Right lobe of liver (tissue), 6 donors: Measurements from ENCODE around the gene NAALADL2. TPM values are rescaled to one million over a fixed set of nuclear protein-coding genes. Genes with fewer than 3 reads are reported as not detected.

ENCODE experiments used
- ATAC-seq, 4 donors: fragments of 200-7000 bp; cut with Tn5 transposase; one replicate each; pipeline ENCODE4 v1.9.1; 2020; ENCODE audit warnings: mild to moderate bottlenecking in 4 of 4, moderate library complexity in 4 of 4
- DNase-seq, 3 donors: peaks; one replicate each; pipeline ENCODE4 v3.0.0-alpha.2; 2020
- H3K27ac ChIP-seq, 3 donors: fragments of 200-600 bp; one replicate each; pipeline ENCODE4 v1.8.0; 2022
- H3K27me3 ChIP-seq, 2 donors: fragments of 200-600 bp; one replicate each; pipeline ENCODE4 v1.8.0; 2022
- H3K36me3 ChIP-seq, 4 donors: fragments of 200-600 bp; sonication (generic) in 1 of 4; one replicate each; pipeline versions ENCODE4 v1.5.1 to v1.8.0; 2017 to 2022; ENCODE audit warnings: control low read depth in 1 of 4
- H3K4me1 ChIP-seq, 4 donors: fragments of 200-600 bp; sonication (generic) in 1 of 4; one replicate each; pipeline versions ENCODE4 v1.5.1 to v1.8.0; 2017 to 2022; ENCODE audit warnings: control low read depth in 1 of 4
- H3K4me3 ChIP-seq, 3 donors: fragments of 200-600 bp; one replicate each; pipeline ENCODE4 v1.8.0; 2022
- H3K9me3 ChIP-seq, 4 donors: fragments of 200-600 bp; sonication (generic) in 1 of 4; one replicate each; pipeline versions ENCODE4 v1.5.1 to v1.8.0; 2017 to 2022; ENCODE audit warnings: control low read depth in 1 of 4
- POLR2A ChIP-seq: fragments of 450-650 bp; IDR thresholded peaks from one replicate; pipeline ENCODE4 v1.6.1; 2017; ENCODE audit warnings: antibody characterized with exemption, mild to moderate bottlenecking
- WGBS: methylation state at CpG from one replicate; pipeline ENCODE4 v1.1.6; 2018; ENCODE audit warnings: low coverage, low lambda C conversion rate; ENCODE audit not compliant: insufficient coverage; ENCODE audit errors: missing lambda C conversion rate; 5-methylcytosine and 5-hydroxymethylcytosine counted together
- intact Hi-C, 2 donors: fragments of 100-400 bp; cut with DNase I; formaldehyde crosslinking; loops; one replicate each; pipeline versions ENCODE4 v1.11.2 to v1.14.1; 2022
- total RNA-seq, 6 experiments: library from RNA; depleted of rRNA in 2 of 6; stranded (reverse); fragments of >200 nt in 2 of 6; fragmentation: NEBNext Ultra II Directional in 3 of 6; extraction: Animal tissue kit (Norgen Biotek cat#: 25700) in 3 of 6; gene quantifications; one replicate each; pipeline versions ENCODE4 v1.1.0 to v1.2.4, GENCODE V29; 2016 to 2023
- TF ChIP-seq, protein P1 (sequence below), 4 donors: fragments of 200-600 bp in 3 of 4; fragments of 450-650 bp in 1 of 4; IDR thresholded peaks; one replicate each; pipeline versions ENCODE4 v1.5.1 to v1.8.0; 2016 to 2022; ENCODE audit warnings: antibody characterized with exemption in 4 of 4, mild to moderate bottlenecking in 2 of 4
- donor health status: DM: no; HTN: yes; CAD: no.
- donor health status: DM: no; HTN: no; CAD: no.
- donor health status: DM: no; HTN: no; CAD: no.
- donor health status: DM: no; HTN: yes; CAD: no.
- donor health status: DM: no; HTN: yes; CAD: no.

Gene NAALADL2
- total RNA-seq, 6 experiments from 2014 or later: 0.86 to 4.9 (median 3.2) TPM

DNA sequence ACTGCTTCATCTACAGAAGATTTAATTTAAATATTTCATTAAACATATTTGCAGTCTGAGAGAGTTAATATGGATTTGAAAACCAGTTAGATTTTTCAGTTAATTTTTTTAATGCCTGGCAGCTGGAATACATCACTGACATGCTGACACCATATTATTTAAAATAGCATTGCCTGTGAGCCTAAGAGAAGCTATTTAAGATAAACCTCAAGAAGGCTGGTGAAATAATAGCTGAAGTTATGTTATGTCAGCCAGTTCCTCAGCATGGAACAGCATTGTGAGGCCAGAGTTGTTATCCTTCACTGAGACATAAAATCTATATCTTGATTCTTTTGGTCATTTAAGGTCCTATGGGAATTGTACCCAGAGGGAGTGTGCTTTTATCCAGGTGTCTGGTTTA, 705.2 kb downstream of the NAALADL2 start:
- Histone ChIP-seq H3K9me3 (no peaks in the 10 kb centered on the region), H3K27ac (no peak overlapping the region), H3K4me3 (no peak overlapping the region), H3K27me3 (no peaks in the 10 kb centered on the region), H3K4me1 (no peaks in the 10 kb centered on the region), H3K36me3 (no peaks in the 10 kb centered on the region)
- DNase-seq (no peak), ATAC-seq (no peak)
- intact Hi-C loops: no loop called here
- TF ChIP-seq, protein P1, sequence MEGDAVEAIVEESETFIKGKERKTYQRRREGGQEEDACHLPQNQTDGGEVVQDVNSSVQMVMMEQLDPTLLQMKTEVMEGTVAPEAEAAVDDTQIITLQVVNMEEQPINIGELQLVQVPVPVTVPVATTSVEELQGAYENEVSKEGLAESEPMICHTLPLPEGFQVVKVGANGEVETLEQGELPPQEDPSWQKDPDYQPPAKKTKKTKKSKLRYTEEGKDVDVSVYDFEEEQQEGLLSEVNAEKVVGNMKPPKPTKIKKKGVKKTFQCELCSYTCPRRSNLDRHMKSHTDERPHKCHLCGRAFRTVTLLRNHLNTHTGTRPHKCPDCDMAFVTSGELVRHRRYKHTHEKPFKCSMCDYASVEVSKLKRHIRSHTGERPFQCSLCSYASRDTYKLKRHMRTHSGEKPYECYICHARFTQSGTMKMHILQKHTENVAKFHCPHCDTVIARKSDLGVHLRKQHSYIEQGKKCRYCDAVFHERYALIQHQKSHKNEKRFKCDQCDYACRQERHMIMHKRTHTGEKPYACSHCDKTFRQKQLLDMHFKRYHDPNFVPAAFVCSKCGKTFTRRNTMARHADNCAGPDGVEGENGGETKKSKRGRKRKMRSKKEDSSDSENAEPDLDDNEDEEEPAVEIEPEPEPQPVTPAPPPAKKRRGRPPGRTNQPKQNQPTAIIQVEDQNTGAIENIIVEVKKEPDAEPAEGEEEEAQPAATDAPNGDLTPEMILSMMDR (IDR thresholded peaks at IDR 0.05): no peak
- TF ChIP-seq POLR2A: no peak

DNA sequence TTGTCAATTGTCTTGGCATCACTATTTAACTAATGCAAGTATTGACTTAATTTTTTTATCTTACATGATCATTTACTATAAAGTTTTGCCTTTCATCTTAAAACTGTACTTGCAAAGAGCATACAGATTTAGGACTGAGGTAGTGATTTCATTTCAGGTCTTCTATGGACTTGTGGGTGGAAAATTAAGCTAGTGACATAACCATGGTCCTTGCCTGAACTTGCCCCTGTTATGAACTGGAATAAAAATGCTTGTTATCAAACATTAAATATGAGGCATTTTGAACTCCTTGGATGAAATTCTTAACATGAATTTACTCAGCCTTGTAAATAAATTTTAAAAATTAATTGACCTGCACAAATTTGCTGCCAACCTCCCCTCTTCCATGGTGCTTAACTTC, 712.0 kb downstream of the NAALADL2 start:
- ATAC-seq (no peak), DNase-seq (no peak)
- intact Hi-C loops: no loop called here
- Histone ChIP-seq H3K27me3 (no peaks in the 10 kb centered on the region), H3K36me3 (no peaks in the 10 kb centered on the region), H3K9me3 (no peaks in the 10 kb centered on the region), H3K27ac (no peak overlapping the region), H3K4me1 (no peaks in the 10 kb centered on the region), H3K4me3 (no peak overlapping the region)
- TF ChIP-seq POLR2A: no peak
- TF ChIP-seq, protein P1 (IDR thresholded peaks at IDR 0.05): no peak

DNA sequence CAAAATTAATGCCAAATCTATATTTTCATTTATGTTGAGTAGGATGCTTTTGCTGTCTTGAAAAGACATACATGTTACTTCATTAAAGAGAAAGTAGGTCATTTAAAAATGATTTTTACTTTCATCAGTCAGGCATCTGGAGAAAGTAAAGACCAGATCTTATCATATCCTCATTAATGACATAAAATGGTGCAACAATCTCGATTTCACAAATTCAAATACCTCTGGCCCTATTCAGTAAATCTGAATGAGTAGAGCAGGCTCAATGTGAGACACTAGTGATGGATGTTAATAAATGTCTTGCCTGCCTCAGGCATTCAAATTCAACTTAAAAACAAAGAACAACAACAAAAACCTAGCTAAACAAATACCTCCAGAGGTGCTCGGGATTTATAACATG, 714.1 kb downstream of the NAALADL2 start:
- no peak for DNase-seq
- no peaks in the 10 kb centered on the region for H3K27me3 ChIP-seq
- H3K4me3 ChIP-seq: no peak overlapping the region
- H3K36me3 ChIP-seq: no peaks in the 10 kb centered on the region
- no peak overlapping the region for H3K27ac ChIP-seq
- ATAC-seq: no peak
- no peaks in the 10 kb centered on the region for H3K4me1 ChIP-seq
- 71% methylated on average over 2 of the region's 2 CpGs for WGBS
- intact Hi-C loops: no loop called here
- TF ChIP-seq POLR2A: no peak
- TF ChIP-seq, protein P1 (IDR thresholded peaks at IDR 0.05): no peak
- no peaks in the 10 kb centered on the region for H3K9me3 ChIP-seq

DNA sequence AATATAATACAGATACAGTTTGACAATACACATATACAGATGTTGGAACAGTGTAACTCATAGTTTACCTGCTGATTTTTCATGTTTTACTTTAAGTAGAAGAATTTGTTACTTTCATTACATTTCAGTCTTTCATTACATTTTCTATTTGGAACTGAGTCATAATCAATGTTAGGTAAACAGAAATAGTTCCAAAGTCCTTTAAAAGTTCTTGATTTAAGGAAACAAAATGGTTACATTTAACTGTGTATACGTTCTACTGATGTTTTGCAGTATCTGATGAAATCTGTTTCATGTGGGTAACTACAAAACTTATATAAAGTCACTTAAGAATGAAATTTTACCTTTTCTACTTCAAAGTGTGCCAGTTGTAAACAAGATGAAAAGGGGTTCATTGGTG, 721.2 kb downstream of the NAALADL2 start:
- H3K4me1 ChIP-seq: no peaks in the 10 kb centered on the region
- no peaks in the 10 kb centered on the region for H3K27me3 ChIP-seq
- no peaks in the 10 kb centered on the region for H3K36me3 ChIP-seq
- H3K27ac ChIP-seq: no peak overlapping the region
- intact Hi-C loops: no loop called here
- TF ChIP-seq, protein P1 (IDR thresholded peaks at IDR 0.05): no peak
- no peak for TF ChIP-seq POLR2A
- ATAC-seq: peak in 3 of 4 donors; percentile 58 to 65 (median 58)
- no peaks in the 10 kb centered on the region for H3K9me3 ChIP-seq
- no peak overlapping the region for H3K4me3 ChIP-seq
- DNase-seq: no peak
- whole genome bisulfite sequencing: 3% methylated on average over 1 of the region's 1 CpG

DNA sequence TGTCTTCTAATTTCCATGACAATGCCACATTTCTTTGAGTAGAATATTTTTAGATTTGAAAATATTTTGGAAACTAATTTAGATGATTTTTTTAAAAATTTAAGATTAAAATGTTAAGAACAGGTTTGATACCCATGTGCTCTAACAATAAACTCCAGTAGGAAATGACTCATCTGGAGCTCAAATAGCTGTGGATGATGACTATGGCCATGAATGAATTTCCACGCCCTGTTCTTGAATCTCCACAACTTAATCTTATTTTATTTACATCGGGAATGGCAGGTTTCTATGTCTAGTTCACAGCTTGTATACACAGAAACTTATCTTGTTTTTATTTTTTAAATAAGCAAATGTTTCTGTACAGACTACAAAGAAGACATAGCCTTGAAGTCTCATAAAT, 726.8 kb downstream of the NAALADL2 start:
- Histone ChIP-seq H3K27me3 (no peaks in the 10 kb centered on the region), H3K9me3 (no peaks in the 10 kb centered on the region), H3K36me3 (no peaks in the 10 kb centered on the region), H3K4me1 (no peaks in the 10 kb centered on the region), H3K27ac (no peak overlapping the region), H3K4me3 (no peak overlapping the region)
- 64% methylated on average over 2 of the region's 2 CpGs for WGBS
- intact Hi-C loops: no loop called here
- DNase-seq (no peak), ATAC-seq (no peak)
- TF ChIP-seq POLR2A: no peak
- TF ChIP-seq, protein P1 (IDR thresholded peaks at IDR 0.05): no peak
